Left lung (tissue), 10 donors: ENCODE data around the gene G3BP1. TPM values are rescaled to one million over a fixed set of nuclear protein-coding genes. Genes with fewer than 3 reads are reported as not detected.
"Not testable (repeated sequence)": the region's sequence is repeated elsewhere in the genome, so short reads cannot be mapped to it uniquely, and the experiment has no call there.

Experiments
- ATAC-seq: fragments of 200-7000 bp; cut with Tn5 transposase; one replicate; pipeline ENCODE4 v1.9.1; 2020; ENCODE audit warnings: moderate library complexity
- DNase-seq, 4 donors: peaks; one replicate each; pipeline ENCODE4 v3.0.0-alpha.2; 2013 to 2020
- H3K27ac ChIP-seq, 2 donors: fragments of 200-600 bp; sonication (generic) in 1 of 2; one replicate each; pipeline versions ENCODE4 v1.5.0 to v1.8.0; 2020 to 2021
- H3K27me3 ChIP-seq, 2 donors: fragments of 200-600 bp; sonication (generic) in 1 of 2; one replicate each; pipeline versions ENCODE4 v1.5.0 to v1.8.0; 2020 to 2021
- H3K36me3 ChIP-seq, 2 donors: fragments of 200-600 bp; sonication (generic) in 1 of 2; one replicate each; pipeline versions ENCODE4 v1.5.0 to v1.8.0; 2020 to 2021
- H3K4me1 ChIP-seq, 2 donors: fragments of 200-600 bp; one replicate each; pipeline ENCODE4 v1.8.0; 2021
- H3K4me3 ChIP-seq, 2 donors: fragments of 200-600 bp; sonication (generic) in 1 of 2; one replicate each; pipeline versions ENCODE4 v1.5.0 to v1.8.0; 2020 to 2021; ENCODE audit warnings: mild to moderate bottlenecking in 1 of 2
- H3K9me3 ChIP-seq, 2 donors: fragments of 200-600 bp; sonication (generic) in 1 of 2; one replicate each; pipeline versions ENCODE4 v1.5.0 to v1.8.0; 2020 to 2021
- intact Hi-C, 2 donors: fragments of 100-400 bp; cut with DNase I; formaldehyde crosslinking; loops; one replicate each; pipeline versions ENCODE4 v1.11.2 to v1.14.2; 2022
- polyA plus RNA-seq, 6 donors: library from polyadenylated mRNA; unstranded; fragments of 120-200 nt; gene quantifications; one replicate each; pipeline ENCODE4 v1.2.1, GENCODE V29; 2013; ENCODE audit not compliant: insufficient read length in 6 of 6
- total RNA-seq, 2 donors: library from RNA; stranded (reverse); fragmentation: NEBNext Ultra II Directional; extraction: Animal tissue kit (Norgen Biotek cat#: 25700); gene quantifications; one replicate each; pipeline ENCODE4 v1.2.1, GENCODE V29; 2021
- TF ChIP-seq, protein P1 (sequence below), 2 donors: fragments of 200-600 bp; sonication (generic) in 1 of 2; IDR thresholded peaks; one replicate each; pipeline versions ENCODE4 v1.5.0 to v1.8.0; 2021; ENCODE audit warnings: antibody characterized with exemption in 2 of 2
- donor health status: DM: no; HTN: yes; CAD: no.
- donor health status: DM: no; HTN: no; CAD: no.

The G3BP1 gene
- total and polyA plus RNA-seq, 8 donors: 125 to 207 (median 146) TPM

GRCh38 chr5:151779531-151780125, 7.9 kb downstream of the G3BP1 start:
- TF ChIP-seq, protein P1, sequence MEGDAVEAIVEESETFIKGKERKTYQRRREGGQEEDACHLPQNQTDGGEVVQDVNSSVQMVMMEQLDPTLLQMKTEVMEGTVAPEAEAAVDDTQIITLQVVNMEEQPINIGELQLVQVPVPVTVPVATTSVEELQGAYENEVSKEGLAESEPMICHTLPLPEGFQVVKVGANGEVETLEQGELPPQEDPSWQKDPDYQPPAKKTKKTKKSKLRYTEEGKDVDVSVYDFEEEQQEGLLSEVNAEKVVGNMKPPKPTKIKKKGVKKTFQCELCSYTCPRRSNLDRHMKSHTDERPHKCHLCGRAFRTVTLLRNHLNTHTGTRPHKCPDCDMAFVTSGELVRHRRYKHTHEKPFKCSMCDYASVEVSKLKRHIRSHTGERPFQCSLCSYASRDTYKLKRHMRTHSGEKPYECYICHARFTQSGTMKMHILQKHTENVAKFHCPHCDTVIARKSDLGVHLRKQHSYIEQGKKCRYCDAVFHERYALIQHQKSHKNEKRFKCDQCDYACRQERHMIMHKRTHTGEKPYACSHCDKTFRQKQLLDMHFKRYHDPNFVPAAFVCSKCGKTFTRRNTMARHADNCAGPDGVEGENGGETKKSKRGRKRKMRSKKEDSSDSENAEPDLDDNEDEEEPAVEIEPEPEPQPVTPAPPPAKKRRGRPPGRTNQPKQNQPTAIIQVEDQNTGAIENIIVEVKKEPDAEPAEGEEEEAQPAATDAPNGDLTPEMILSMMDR (IDR thresholded peaks at IDR 0.05): no peak
- Histone ChIP-seq H3K4me3 (no peak overlapping the region), H3K27ac (no peak overlapping the region), H3K27me3 (no peaks in the 10 kb centered on the region), H3K9me3 (no peaks in the 10 kb centered on the region), H3K36me3 (peaks cover 0 to 20% of the 10 kb centered on the region in 2 donors), H3K4me1 (peaks cover 11 to 84% of the 10 kb centered on the region in 2 donors)
- no peak for DNase-seq
- intact Hi-C loops: no loop called here
- no peak for ATAC-seq

- Histone ChIP-seq H3K4me1 (peaks cover 4 to 84% of the 10 kb centered on the region in 2 donors), H3K36me3 (peaks cover 0 to 20% of the 10 kb centered on the region in 2 donors), H3K9me3 (no peaks in the 10 kb centered on the region), H3K27ac (no peak overlapping the region), H3K4me3 (no peak overlapping the region), H3K27me3 (no peaks in the 10 kb centered on the region)
- TF ChIP-seq, protein P1 (IDR thresholded peaks at IDR 0.05): no peak
- no peak for DNase-seq
- ATAC-seq: no peak
- intact Hi-C loops: no loop called here
Measured at GRCh38 chr5:151780348-151780747, 8.6 kb downstream of the G3BP1 start.

GRCh38 chr5:151781201-151781600, 9.4 kb downstream of the G3BP1 start:
- H3K4me1 ChIP-seq: peaks cover 3 to 83% of the 10 kb centered on the region in 2 donors
- TF ChIP-seq, protein P1 (IDR thresholded peaks at IDR 0.05): no peak
- intact Hi-C loops: no loop called here

DNA sequence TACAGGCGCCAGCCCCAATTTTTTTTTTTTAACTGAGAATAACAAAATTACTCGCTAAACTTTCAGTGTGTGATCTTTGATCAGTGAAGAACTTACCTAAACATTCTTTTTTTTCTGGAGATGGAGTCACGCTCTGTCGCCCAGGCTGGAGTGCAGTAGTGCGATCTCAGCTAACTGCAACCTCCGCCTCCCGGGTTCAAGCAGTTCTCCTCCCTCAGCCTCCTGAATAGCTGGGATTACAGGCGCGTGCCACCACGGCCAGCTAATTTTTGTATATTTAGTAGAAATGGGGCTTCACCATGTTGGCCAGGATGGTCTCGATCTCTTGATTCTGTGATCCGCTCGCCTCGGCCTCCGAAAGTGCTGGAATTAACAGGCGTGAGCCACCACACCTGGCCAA, 11.9 kb downstream of the G3BP1 start:
- intact Hi-C loops, H3K9me3 ChIP-seq, DNase-seq, H3K27ac ChIP-seq, H3K4me3 ChIP-seq, ATAC-seq, H3K27me3 ChIP-seq: not testable (repeated sequence)
- H3K36me3 ChIP-seq: peaks cover 0 to 29% of the 10 kb centered on the region in 2 donors
- peaks cover 3 to 63% of the 10 kb centered on the region in 2 donors for H3K4me1 ChIP-seq

More at GRCh38 chr5:151781201-151781600, 9.4 kb downstream of the G3BP1 start:
- Histone ChIP-seq H3K27ac (no peak overlapping the region), H3K27me3 (no peaks in the 10 kb centered on the region), H3K9me3 (no peaks in the 10 kb centered on the region), H3K36me3 (peaks cover 0 to 20% of the 10 kb centered on the region in 2 donors), H3K4me3 (no peak overlapping the region)
- no peak for ATAC-seq
- DNase-seq: no peak

GRCh38 chr5:151784141-151784540, 12.4 kb downstream of the G3BP1 start:
- TF ChIP-seq, protein P1 (IDR thresholded peaks at IDR 0.05): no peak
- DNase-seq (no peak), ATAC-seq (no peak)
- H3K27me3 ChIP-seq: no peaks in the 10 kb centered on the region
- intact Hi-C loops: no loop called here
- H3K4me3 ChIP-seq: no peak overlapping the region
- H3K27ac ChIP-seq: no peak overlapping the region
- H3K4me1 ChIP-seq: peaks cover 3 to 59% of the 10 kb centered on the region in 2 donors
- H3K36me3 ChIP-seq: peaks cover 0 to 29% of the 10 kb centered on the region in 2 donors
- no peaks in the 10 kb centered on the region for H3K9me3 ChIP-seq

GRCh38 chr5:151786468-151786867, 14.7 kb downstream of the G3BP1 start:
- H3K4me3 ChIP-seq: no peak overlapping the region
- peaks cover 0 to 52% of the 10 kb centered on the region in 2 donors for H3K36me3 ChIP-seq
- no peak for ATAC-seq
- H3K4me1 ChIP-seq: peaks cover 3 to 40% of the 10 kb centered on the region in 2 donors
- TF ChIP-seq, protein P1 (IDR thresholded peaks at IDR 0.05): no peak
- H3K27me3 ChIP-seq: no peaks in the 10 kb centered on the region
- no peak overlapping the region for H3K27ac ChIP-seq
- intact Hi-C loops: no loop called here
- no peak for DNase-seq
- H3K9me3 ChIP-seq: no peaks in the 10 kb centered on the region
